A673 (cell line): ENCODE measurements around the gene SERTM1. TPM values are rescaled to one million over a fixed set of nuclear protein-coding genes. Genes with fewer than 3 reads are reported as not detected.

Source experiments
- BruUV-seq: library from RNA; stranded (reverse); fragments of 400-500 nt; replicated peaks from 2 replicates; lab custom pipeline; 2021; lab: Mats Ljungman, UMichigan
- CTCF ChIA-PET: fragments of 300-600 bp; sonication (Branson Sonifier 250); formaldehyde crosslinking; loops from one replicate; lab custom pipeline; 2022; ENCODE audit warnings: antibody characterized with exemption; lab: Charles Lee
- POLR2A ChIA-PET: fragments of 300-600 bp; sonication (Branson Sonifier 250); formaldehyde crosslinking; loops from one replicate; lab custom pipeline; 2022; ENCODE audit warnings: antibody characterized with exemption; ENCODE audit not compliant: low non-redundant PET; lab: Charles Lee
- DNase-seq: peaks from one replicate; pipeline ENCODE4 v3.0.0-alpha.2; 2015; ENCODE audit warnings: low spot score
- H3K27ac ChIP-seq: fragments of 200-600 bp; sonication (generic); 2 replicates; pipeline ENCODE4 v1.5.1; 2016; ENCODE audit warnings: mixed run types, low read depth, mild to moderate bottlenecking, mixed read lengths, antibody characterized with exemption, low read length; ENCODE audit not compliant: poor library complexity, severe bottlenecking
- H3K27me3 ChIP-seq: fragments of 200-600 bp; sonication (generic); replicated peaks from 2 replicates; pipeline ENCODE4 v1.6.1; 2017; ENCODE audit warnings: mixed run types, low read depth, mild to moderate bottlenecking, mixed read lengths, antibody characterized with exemption, low read length; ENCODE audit not compliant: insufficient read depth, poor library complexity
- H3K36me3 ChIP-seq: fragments of 200-600 bp; sonication (generic); 2 replicates; pipeline ENCODE4 v1.6.1; 2016; ENCODE audit warnings: mixed run types, mild to moderate bottlenecking, mixed read lengths, antibody characterized with exemption, low read length; ENCODE audit not compliant: insufficient read depth, poor library complexity, severe bottlenecking
- H3K4me1 ChIP-seq: fragments of 200-600 bp; sonication (generic); 2 replicates; pipeline ENCODE4 v1.6.1; 2017; ENCODE audit warnings: mixed run types, mild to moderate bottlenecking, mixed read lengths, antibody characterized with exemption, low read length; ENCODE audit not compliant: insufficient read depth, poor library complexity, severe bottlenecking
- H3K4me3 ChIP-seq: fragments of 200-600 bp; sonication (generic); 2 replicates; pipeline ENCODE4 v1.5.1; 2016; ENCODE audit warnings: low read depth, mixed run types, mild to moderate bottlenecking, mixed read lengths, low read length; ENCODE audit not compliant: poor library complexity, severe bottlenecking
- H3K9me3 ChIP-seq: fragments of 200-600 bp; sonication (generic); 2 replicates; pipeline ENCODE4 v1.6.1; 2016; ENCODE audit warnings: mixed run types, low read depth, mild to moderate bottlenecking, mixed read lengths, antibody characterized with exemption, low read length; ENCODE audit not compliant: poor library complexity, severe bottlenecking
- EZH2 ChIP-seq: fragments of 200-600 bp; sonication (generic); IDR thresholded peaks from 2 replicates; pipeline ENCODE4 v1.6.1; 2017; ENCODE audit warnings: borderline replicate concordance, low read depth, mild to moderate bottlenecking, mixed read lengths, antibody characterized with exemption, low read length; ENCODE audit not compliant: poor library complexity, severe bottlenecking
- intact Hi-C: fragments of 100-400 bp; cut with micrococcal nuclease; formaldehyde crosslinking; loops from one replicate; pipeline ENCODE4 v1.10.0; 2022; ENCODE audit not compliant: unreplicated experiment
- total RNA-seq: library from RNA; stranded (reverse); gene quantifications from 2 replicates; pipeline ENCODE4 v1.2.3, GENCODE V29; 2021
- TF ChIP-seq, protein P1 (sequence below): fragments of 300-800, 200-600 bp; sonication (generic); conservative IDR thresholded peaks from 2 replicates; pipeline ENCODE4 v1.5.1; 2017; ENCODE audit warnings: low read depth, mild to moderate bottlenecking, antibody characterized with exemption, low read length, moderate library complexity, mixed read lengths

Gene SERTM1
- total RNA-seq, 1 experiment from 2014 or later, result 42.9 TPM

DNA sequence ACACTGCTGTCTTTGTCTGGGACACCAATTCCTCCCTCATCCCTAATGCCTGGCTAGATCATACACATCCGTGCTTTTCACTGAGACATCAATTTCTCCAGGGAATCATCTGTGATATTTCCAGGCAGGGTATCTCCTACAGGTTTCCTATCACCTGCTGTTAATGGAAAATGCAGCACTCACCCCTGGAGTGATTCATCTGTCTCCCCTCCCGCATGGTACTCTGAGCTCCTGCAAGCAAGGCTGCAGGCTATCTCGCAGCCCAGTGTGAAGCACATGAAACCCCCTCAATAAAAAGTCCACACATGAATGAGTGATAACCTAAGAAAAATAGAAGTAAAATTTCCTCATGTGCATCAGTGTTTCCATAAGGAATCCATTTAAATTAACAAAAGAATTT, 38.5 kb downstream of the SERTM1 start:
- ChIA-PET CTCF (no interaction called here), POLR2A (interaction anchor here (0.7 kb wide), 1 partner anchor 587 kb away, joined by 3 read pairs; no protein-coding TSS in a partner anchor)
- H3K9me3 ChIP-seq, result no peaks in the 10 kb centered on the region

GRCh38 chr13:36712770-36713169, 39.0 kb downstream of the SERTM1 start:
- intact Hi-C loops, result no loop called here
- TF ChIP-seq, protein P1, sequence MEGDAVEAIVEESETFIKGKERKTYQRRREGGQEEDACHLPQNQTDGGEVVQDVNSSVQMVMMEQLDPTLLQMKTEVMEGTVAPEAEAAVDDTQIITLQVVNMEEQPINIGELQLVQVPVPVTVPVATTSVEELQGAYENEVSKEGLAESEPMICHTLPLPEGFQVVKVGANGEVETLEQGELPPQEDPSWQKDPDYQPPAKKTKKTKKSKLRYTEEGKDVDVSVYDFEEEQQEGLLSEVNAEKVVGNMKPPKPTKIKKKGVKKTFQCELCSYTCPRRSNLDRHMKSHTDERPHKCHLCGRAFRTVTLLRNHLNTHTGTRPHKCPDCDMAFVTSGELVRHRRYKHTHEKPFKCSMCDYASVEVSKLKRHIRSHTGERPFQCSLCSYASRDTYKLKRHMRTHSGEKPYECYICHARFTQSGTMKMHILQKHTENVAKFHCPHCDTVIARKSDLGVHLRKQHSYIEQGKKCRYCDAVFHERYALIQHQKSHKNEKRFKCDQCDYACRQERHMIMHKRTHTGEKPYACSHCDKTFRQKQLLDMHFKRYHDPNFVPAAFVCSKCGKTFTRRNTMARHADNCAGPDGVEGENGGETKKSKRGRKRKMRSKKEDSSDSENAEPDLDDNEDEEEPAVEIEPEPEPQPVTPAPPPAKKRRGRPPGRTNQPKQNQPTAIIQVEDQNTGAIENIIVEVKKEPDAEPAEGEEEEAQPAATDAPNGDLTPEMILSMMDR, result no peak
- no peak for TF ChIP-seq EZH2
- no peak overlapping the region for H3K4me3 ChIP-seq
- peaks cover 46% of the 10 kb centered on the region for H3K4me1 ChIP-seq
- H3K27me3 ChIP-seq, result no peaks in the 10 kb centered on the region
- H3K9me3 ChIP-seq, result no peaks in the 10 kb centered on the region
- POLR2A ChIA-PET, result no interaction called here
- CTCF ChIA-PET, result no interaction called here
- H3K36me3 ChIP-seq, result no peaks in the 10 kb centered on the region
- BruUV-seq, result no TSS peak
- H3K27ac ChIP-seq, result peak overlapping the region; percentile 12
- peak; percentile 64 for DNase-seq

More for the DNA sequence above, 38.5 kb downstream of the SERTM1 start:
- TF ChIP-seq EZH2, result no peak
- TF ChIP-seq, protein P1, result no peak
- Histone ChIP-seq H3K4me3 (no peak overlapping the region), H3K27me3 (no peaks in the 10 kb centered on the region), H3K4me1 (peaks cover 41% of the 10 kb centered on the region), H3K27ac (no peak overlapping the region), H3K36me3 (no peaks in the 10 kb centered on the region)
- intact Hi-C loops, result no loop called here
- no peak for DNase-seq
- no TSS peak for BruUV-seq

- no peaks in the 10 kb centered on the region for H3K9me3 ChIP-seq
- peak overlapping the region; percentile 4 for H3K27ac ChIP-seq
- intact Hi-C loops, result no loop called here
- BruUV-seq, result no TSS peak
- H3K4me1 ChIP-seq, result peaks cover 51% of the 10 kb centered on the region
- no peak for DNase-seq
- CTCF ChIA-PET, result no interaction called here
- no peaks in the 10 kb centered on the region for H3K36me3 ChIP-seq
- TF ChIP-seq, protein P1, result no peak
- H3K27me3 ChIP-seq, result no peaks in the 10 kb centered on the region
- H3K4me3 ChIP-seq, result no peak overlapping the region
- POLR2A ChIA-PET, result no interaction called here
Observed at GRCh38 chr13:36713887-36714286, 40.1 kb downstream of the SERTM1 start.
